ENCODE measurements around the gene LSM12.

- TF ChIP-seq CTCF (IDR thresholded peaks at IDR 0.05) (no peak), POLR2A (IDR thresholded peaks at IDR 0.05) (no peak)
These were observed 735 bp downstream of the LSM12 start for GRCh38 chr17:44065668-44066203.
